Nephron progenitor cell (in vitro differentiated cells): ENCODE measurements around the gene STK25.
"Not testable (repeated sequence)": the region's sequence is repeated elsewhere in the genome, so short reads cannot be mapped to it uniquely, and the experiment has no call there.

Source experiments
- DNase-seq: peaks from one replicate; pipeline ENCODE4 v3.0.0; 2021
- H3K27ac Mint-ChIP-seq: 2 replicates; pipeline ENCODE4 v1.8.0; 2021; ENCODE audit warnings: mild to moderate bottlenecking, moderate library complexity, mixed read lengths
- H3K27me3 Mint-ChIP-seq: 2 replicates; pipeline ENCODE4 v1.8.0; 2021; ENCODE audit warnings: mild to moderate bottlenecking, low read depth, mixed read lengths; ENCODE audit not compliant: poor library complexity
- H3K36me3 Mint-ChIP-seq: 2 replicates; pipeline ENCODE4 v1.8.0; 2021; ENCODE audit warnings: low read depth, mixed read lengths
- H3K4me1 Mint-ChIP-seq: 2 replicates; pipeline ENCODE4 v1.8.0; 2021; ENCODE audit warnings: mixed read lengths
- H3K4me3 Mint-ChIP-seq: 2 replicates; pipeline ENCODE4 v1.8.0; 2021; ENCODE audit warnings: mild to moderate bottlenecking, moderate library complexity, mixed read lengths
- H3K9me3 Mint-ChIP-seq: 2 replicates; pipeline ENCODE4 v1.8.0; 2021; ENCODE audit warnings: mild to moderate bottlenecking, moderate library complexity, mixed read lengths
- TF ChIP-seq, protein P1 (sequence below): fragments of 200-600 bp; sonication (generic); IDR thresholded peaks from 2 replicates; pipeline ENCODE4 v1.5.0; 2021; ENCODE audit warnings: antibody characterized with exemption

STK25 gene

DNA sequence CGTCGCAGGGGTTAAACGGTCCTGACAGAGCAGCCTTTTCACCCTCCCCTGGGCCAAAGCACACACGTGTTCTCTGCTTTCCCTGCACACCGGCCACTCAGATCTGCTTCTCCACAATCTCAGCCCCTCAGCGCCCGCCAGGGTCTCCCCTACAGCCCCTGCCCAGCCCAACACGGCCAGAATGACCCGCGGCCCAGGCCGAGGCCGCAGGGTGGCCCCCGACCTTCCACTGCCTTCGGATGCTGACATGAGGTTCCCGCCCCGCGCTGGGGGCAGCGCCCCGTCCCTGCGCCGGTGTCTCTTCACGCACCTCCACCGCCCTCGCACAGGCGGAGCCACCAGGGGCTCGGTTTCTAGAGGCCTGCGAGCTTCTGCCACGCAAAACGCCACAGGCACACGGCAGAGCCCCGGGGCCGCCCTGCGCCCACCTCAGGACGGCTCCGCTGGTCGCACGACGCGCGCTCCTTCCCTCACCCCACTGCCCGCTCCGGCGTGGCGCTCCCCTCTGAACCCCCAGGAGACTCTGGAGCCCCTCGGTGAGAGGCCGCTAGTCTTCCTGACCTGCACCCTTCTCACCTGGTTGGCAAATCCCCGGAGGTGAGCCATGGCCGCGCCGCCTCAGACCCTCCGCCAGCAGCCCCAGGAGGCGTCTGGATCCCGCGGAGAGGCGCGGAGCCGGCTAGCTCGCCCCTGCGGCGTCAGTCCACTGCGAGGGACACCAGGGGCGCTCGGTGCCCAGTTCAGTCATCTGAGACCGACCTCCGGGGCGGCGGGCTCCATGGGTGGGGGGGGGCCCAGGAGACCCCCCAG, 749 bp downstream of the STK25 start:
- Mint-ChIP-seq H3K27ac (peak overlapping the region; percentile 64), H3K4me3 (peak overlapping the region; percentile 86), H3K27me3 (peaks cover 11% of the 10 kb centered on the region), H3K36me3 (peaks cover 7% of the 10 kb centered on the region), H3K9me3 (no peaks in the 10 kb centered on the region), H3K4me1 (peaks cover 38% of the 10 kb centered on the region)
- TF ChIP-seq, protein P1, sequence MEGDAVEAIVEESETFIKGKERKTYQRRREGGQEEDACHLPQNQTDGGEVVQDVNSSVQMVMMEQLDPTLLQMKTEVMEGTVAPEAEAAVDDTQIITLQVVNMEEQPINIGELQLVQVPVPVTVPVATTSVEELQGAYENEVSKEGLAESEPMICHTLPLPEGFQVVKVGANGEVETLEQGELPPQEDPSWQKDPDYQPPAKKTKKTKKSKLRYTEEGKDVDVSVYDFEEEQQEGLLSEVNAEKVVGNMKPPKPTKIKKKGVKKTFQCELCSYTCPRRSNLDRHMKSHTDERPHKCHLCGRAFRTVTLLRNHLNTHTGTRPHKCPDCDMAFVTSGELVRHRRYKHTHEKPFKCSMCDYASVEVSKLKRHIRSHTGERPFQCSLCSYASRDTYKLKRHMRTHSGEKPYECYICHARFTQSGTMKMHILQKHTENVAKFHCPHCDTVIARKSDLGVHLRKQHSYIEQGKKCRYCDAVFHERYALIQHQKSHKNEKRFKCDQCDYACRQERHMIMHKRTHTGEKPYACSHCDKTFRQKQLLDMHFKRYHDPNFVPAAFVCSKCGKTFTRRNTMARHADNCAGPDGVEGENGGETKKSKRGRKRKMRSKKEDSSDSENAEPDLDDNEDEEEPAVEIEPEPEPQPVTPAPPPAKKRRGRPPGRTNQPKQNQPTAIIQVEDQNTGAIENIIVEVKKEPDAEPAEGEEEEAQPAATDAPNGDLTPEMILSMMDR, result peak; percentile 16
- peak; percentile 75 for DNase-seq

DNA sequence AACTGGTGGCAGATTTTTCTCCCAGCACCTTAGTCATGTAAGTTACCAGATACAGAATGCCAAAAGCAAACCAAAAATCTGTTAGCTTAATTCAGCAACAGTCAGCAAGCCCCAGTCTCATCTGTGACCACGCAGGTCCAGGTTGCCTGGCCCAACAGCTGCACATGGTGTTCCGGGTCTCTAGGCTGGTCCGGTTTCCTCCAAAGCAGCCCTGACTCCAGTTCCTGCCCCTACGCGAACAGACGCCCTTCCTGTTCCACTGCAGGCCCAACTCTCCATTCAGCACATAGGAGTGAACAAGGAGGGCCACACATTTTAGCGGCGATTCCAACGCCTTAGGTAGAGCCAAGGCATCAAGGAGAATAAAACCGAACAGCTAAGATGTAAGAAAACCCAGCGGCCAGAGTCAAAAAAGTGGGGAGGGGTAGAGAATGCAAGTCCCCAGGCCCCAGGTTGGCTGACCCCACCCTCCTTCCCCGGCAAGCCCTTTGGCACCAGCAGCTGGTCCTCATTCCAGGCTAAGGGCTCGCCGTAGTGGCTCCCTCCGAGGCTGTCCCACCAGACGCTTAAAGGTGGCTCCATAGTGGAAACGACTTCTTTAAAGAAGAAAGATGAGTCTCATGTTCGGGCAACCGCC, 1.5 kb downstream of the STK25 start:
- Mint-ChIP-seq H3K4me3 (peak overlapping the region; percentile 86), H3K27ac (peak overlapping the region; percentile 64), H3K9me3 (no peaks in the 10 kb centered on the region), H3K4me1 (peaks cover 43% of the 10 kb centered on the region), H3K36me3 (peaks cover 10% of the 10 kb centered on the region), H3K27me3 (peaks cover 5% of the 10 kb centered on the region)
- TF ChIP-seq, protein P1, result no peak
- no peak for DNase-seq

DNA sequence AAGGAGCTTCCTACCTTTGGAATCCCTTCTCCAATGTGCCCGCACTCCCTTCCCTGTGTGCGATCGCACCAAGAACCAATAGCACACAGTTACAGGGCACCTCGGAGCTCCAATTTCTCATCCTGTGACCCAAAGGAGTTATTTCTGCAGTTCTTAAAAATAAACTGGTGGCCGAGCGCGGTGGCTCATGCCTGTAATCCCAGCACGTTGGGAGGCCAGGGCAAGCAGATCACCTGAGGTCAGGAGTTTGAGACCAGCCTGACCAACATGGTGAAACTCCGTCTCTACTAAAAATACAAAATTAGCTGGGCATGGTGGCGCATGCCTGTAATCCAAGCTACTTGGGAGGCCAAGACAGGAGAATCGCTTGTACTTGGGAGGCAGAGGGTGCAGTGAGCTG, 2.1 kb downstream of the STK25 start:
- H3K27ac Mint-ChIP-seq, H3K9me3 Mint-ChIP-seq, DNase-seq, H3K36me3 Mint-ChIP-seq, H3K27me3 Mint-ChIP-seq: not testable (repeated sequence)
- Mint-ChIP-seq H3K4me3 (peak overlapping the region; percentile 86), H3K4me1 (peaks cover 43% of the 10 kb centered on the region)

DNA sequence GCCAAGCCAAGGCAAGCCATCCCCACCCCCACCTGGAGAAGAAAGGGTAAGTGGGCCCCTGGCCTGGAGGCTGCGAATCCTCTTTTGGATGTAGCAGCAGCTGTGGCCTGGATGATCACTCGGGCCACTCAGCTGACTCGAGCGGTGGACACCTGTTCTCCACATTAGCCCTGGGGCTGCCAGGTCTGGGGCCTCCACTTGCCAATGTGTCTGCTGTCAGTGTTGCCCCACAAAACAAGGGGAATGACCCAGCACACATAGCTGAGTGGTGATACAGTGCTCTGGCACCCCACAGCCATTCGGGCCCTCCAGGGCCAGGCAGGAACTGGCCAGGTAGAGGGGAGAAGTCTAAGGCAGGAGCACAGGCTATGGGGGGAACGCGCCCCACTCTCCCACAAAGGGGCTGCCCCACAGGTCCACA, 2.6 kb downstream of the STK25 start:
- TF ChIP-seq, protein P1, result no peak
- Mint-ChIP-seq H3K27ac (no peak overlapping the region), H3K4me3 (peak overlapping the region; percentile 34), H3K4me1 (peaks cover 43% of the 10 kb centered on the region), H3K9me3 (no peaks in the 10 kb centered on the region), H3K36me3 (peaks cover 10% of the 10 kb centered on the region), H3K27me3 (peaks cover 5% of the 10 kb centered on the region)
- DNase-seq, result no peak

DNA sequence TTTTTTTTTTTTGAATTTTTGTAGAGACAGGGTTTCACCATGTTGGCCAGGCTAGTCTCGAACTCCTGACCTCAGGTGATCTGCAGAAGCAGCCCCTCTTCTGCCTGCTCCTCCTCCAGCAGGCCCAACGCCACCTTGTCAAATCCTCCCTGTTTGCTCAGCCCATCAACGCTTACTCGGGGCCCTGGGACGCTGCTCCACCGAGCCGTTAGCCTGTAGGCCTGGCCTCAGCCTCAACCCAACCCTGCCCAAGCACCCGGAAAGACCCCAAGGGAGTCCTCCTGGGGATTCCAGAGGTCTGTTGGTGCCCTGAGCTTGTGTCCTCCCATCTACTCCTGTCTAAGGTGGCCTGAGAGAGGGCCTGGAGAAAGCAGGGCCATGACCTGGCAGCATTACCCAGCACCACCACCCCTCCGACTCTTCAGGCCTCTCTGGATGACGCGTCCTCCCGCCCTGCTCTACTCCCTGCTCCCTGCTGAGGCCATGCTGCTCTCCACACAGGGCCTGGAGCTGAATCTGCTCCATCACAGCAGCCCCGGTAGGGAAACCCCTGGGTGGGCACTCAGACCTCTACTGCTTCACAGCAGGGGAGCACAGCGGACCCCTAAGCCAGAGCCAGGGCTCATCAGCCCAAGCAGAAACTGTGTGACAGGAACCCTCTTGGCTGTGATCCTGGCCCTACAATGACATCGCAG, 3.2 kb downstream of the STK25 start:
- H3K4me3 Mint-ChIP-seq, result peak overlapping the region; percentile 34
- peak overlapping the region; percentile 85 for H3K27ac Mint-ChIP-seq

More for the DNA sequence above, 3.2 kb downstream of the STK25 start:
- TF ChIP-seq, protein P1, result no peak
- no peak for DNase-seq
- Mint-ChIP-seq H3K9me3 (no peaks in the 10 kb centered on the region), H3K36me3 (peaks cover 10% of the 10 kb centered on the region), H3K27me3 (peaks cover 5% of the 10 kb centered on the region), H3K4me1 (peaks cover 43% of the 10 kb centered on the region)
